ENCODE results near the gene IL12RB2. TPM values are rescaled to one million over a fixed set of nuclear protein-coding genes. Genes with fewer than 3 reads are reported as not detected.
"Not testable (repeated sequence)": the region's sequence is repeated elsewhere in the genome, so short reads cannot be mapped to it uniquely, and the experiment has no call there.

The IL12RB2 gene
- total RNA-seq, 1 donor, result 1.3 TPM

- H3K4me3 ChIP-seq (ENCODE audit: low read length), result no peak overlapping the region
- H3K27me3 ChIP-seq (ENCODE audit: insufficient read depth, low read length), result no peaks in the 10 kb centered on the region
- no peaks in the 10 kb centered on the region for H3K9me3 ChIP-seq (ENCODE audit: low read depth, low read length)
- no peaks in the 10 kb centered on the region for H3K4me1 ChIP-seq (ENCODE audit: insufficient read depth, low read length)
These were observed 85.6 kb downstream of the IL12RB2 start for GRCh38 chr1:67393240-67393639.

- Histone ChIP-seq H3K27me3 (ENCODE audit: insufficient read depth, low read length) (no peaks in the 10 kb centered on the region), H3K9me3 (ENCODE audit: low read depth, low read length) (no peaks in the 10 kb centered on the region), H3K4me3 (ENCODE audit: low read length) (no peak overlapping the region), H3K4me1 (ENCODE audit: insufficient read depth, low read length) (no peaks in the 10 kb centered on the region)
These were observed 86.1 kb downstream of the IL12RB2 start for GRCh38 chr1:67393737-67394136.

- no peaks in the 10 kb centered on the region for H3K27me3 ChIP-seq (ENCODE audit: insufficient read depth, low read length)
These were observed 86.9 kb downstream of the IL12RB2 start for GRCh38 chr1:67394548-67394947.

DNA sequence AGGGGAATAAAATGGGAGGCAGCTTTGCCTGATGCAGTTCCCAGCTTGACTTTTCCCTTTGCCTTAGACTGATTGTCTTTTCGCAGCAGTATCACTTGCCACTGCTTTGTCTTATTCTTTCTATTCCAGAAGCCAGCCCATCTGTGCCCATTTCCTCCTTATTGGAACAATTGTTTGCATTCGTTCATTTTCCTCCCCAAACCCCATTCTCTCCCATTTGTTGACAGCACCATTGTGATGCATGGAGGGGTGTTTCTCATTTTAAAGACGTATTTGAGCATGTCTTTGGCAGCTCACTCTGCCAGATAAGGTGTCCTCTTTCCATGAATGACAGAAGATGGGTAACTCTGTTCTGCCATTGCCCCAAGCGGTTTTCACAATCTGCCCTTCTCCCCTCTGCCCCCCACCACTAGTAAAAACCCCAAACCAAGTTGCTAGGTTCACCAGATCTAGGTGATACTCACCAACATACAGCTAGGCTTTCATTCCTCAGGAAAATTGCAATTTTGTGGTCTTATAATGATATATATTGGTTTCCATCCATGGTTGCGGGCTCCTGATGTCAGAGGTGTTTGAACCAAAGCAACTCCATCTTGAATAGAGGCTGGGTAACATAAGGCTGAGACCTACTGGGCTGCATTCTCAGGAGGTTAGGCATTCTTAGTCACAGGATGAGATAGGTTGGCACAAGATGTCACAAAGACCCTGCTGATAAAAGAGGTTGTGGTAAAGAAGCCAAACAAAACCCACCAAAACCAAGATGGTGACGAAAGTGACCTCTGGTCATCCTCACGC is 91.7 kb downstream of the IL12RB2 start:
- Histone ChIP-seq H3K4me1 (ENCODE audit: insufficient read depth, low read length) (no peaks in the 10 kb centered on the region), H3K4me3 (ENCODE audit: low read length) (no peak overlapping the region), H3K27me3 (ENCODE audit: insufficient read depth, low read length) (no peaks in the 10 kb centered on the region), H3K9me3 (ENCODE audit: low read depth, low read length) (no peaks in the 10 kb centered on the region)

More at GRCh38 chr1:67394548-67394947, 86.9 kb downstream of the IL12RB2 start:
- no peak overlapping the region for H3K4me3 ChIP-seq (ENCODE audit: low read length)
- no peaks in the 10 kb centered on the region for H3K4me1 ChIP-seq (ENCODE audit: insufficient read depth, low read length)
- no peaks in the 10 kb centered on the region for H3K9me3 ChIP-seq (ENCODE audit: low read depth, low read length)

DNA sequence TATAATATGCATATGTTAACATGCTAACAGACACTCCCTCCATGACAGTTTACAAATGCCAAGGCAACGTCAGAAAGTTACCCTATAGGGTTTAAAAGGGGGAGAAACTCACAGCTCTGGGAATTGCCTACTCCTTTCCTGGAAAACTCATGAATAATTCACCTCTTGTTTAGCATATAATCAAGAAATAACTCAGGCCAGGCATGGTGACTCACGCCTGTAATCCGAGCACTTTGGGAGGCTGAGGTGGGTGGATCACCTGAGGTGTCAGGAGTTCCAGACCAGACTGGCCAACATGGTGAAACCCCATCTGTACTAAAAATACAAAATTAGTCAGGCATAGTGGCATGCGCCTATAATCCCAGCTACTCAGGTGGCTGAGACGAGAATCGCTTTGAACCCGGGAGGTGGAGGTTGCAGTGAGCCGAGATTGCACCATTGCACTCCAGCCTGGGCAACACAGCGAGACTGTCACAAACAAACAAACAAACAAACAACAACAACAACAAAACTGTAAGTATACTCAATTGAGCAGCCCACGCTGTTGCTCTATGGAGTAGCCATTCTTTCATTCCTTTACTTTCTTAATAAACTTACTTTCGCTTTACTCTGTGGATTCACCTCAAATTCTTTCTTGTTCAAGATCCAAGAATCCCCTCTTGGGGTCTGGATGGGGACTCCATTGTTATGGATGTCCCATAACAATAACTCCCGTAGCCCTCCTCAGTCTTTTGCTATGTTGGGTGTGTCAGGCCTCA is 92.5 kb downstream of the IL12RB2 start:
- not testable (repeated sequence) for H3K4me3 ChIP-seq (ENCODE audit: low read length); H3K4me1 ChIP-seq (ENCODE audit: insufficient read depth, low read length); H3K9me3 ChIP-seq (ENCODE audit: low read depth, low read length); H3K27me3 ChIP-seq (ENCODE audit: insufficient read depth, low read length)

DNA sequence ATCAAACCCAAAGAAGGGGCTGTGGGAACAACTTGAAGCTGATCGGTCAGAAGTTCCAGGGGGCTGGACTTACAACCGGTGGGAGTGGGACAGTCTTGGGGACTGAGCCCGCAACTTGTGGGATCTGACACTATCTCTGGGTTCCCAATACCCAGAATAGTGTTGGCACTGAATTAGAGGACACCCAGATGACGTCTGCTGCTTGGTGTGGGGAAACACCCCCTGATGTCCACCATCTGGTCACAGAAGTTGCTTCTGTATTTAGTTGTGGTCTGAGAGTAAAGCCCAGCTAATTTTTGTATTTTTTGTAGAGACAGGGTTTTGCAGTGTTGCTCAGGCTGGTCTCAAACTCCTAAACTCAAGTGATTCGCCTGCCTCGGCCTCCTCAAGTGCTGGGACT is 93.8 kb downstream of the IL12RB2 start:
- no peaks in the 10 kb centered on the region for H3K9me3 ChIP-seq (ENCODE audit: low read depth, low read length)
- H3K4me3 ChIP-seq (ENCODE audit: low read length), result no peak overlapping the region
- H3K27me3 ChIP-seq (ENCODE audit: insufficient read depth, low read length), result no peaks in the 10 kb centered on the region
- no peaks in the 10 kb centered on the region for H3K4me1 ChIP-seq (ENCODE audit: insufficient read depth, low read length)

GRCh38 chr1:67404212-67404620 is 96.5 kb downstream of the IL12RB2 start:
- Histone ChIP-seq H3K27me3 (ENCODE audit: insufficient read depth, low read length) (no peaks in the 10 kb centered on the region), H3K4me3 (ENCODE audit: low read length) (no peak overlapping the region), H3K9me3 (ENCODE audit: low read depth, low read length) (no peaks in the 10 kb centered on the region), H3K4me1 (ENCODE audit: insufficient read depth, low read length) (no peaks in the 10 kb centered on the region)

DNA sequence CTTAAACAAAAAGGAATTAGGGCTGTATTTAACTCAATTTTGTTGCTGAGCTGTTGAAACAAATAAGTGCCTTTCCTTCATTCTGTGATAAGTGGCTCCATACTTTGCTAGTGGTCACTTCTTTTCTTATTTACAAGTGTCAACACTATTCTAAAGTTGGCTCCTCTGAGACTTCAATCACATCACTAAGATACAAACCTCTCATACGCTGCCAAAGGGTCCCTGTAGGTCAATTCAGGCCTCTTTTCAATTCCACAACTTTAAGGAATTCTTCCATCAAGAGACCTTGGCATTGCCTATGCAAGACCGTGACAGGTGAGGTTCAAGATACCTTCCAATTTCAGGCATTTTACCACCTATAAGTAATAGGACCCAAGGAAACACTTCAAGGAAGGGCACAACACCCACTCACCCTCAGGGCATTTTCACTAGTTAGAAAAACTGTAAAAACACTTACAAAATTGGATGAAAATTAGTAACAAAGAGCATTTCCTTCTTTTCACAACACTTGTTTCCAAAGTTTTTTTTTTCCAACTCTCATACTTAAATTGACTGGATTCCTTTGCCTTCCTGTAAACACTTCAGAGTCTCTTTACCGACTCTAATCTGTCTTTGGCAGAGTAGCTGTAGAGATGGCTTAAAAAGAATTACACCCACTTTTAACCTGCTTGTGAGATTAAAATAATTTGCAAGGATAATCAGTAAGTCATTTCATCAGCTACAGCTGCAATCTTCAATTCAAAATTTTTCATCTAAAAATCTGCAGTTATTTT is 98.0 kb downstream of the IL12RB2 start:
- Histone ChIP-seq H3K4me3 (ENCODE audit: low read length) (no peak overlapping the region), H3K27me3 (ENCODE audit: insufficient read depth, low read length) (no peaks in the 10 kb centered on the region), H3K4me1 (ENCODE audit: insufficient read depth, low read length) (no peaks in the 10 kb centered on the region), H3K9me3 (ENCODE audit: low read depth, low read length) (no peaks in the 10 kb centered on the region)

DNA sequence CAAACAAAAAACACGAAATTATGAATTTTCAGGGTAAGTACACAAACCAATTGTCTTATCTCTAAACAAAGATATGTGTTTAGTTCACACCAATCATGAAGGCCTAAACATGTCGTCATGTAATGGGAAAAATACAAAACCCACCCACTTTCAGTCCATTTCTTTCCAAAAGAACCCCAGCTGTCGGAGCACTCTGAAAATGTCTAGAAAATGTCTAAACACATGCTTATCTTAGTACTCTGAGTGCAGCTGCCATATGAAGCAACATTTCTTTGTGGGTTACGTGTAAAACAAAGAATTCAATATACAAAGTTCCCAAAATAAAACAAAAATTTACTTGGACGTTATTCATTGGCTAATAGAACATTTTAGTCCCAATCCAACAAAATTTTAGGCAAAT is 99.8 kb downstream of the IL12RB2 start:
- Histone ChIP-seq H3K27me3 (ENCODE audit: insufficient read depth, low read length) (no peaks in the 10 kb centered on the region), H3K4me3 (ENCODE audit: low read length) (no peak overlapping the region), H3K4me1 (ENCODE audit: insufficient read depth, low read length) (no peaks in the 10 kb centered on the region), H3K9me3 (ENCODE audit: low read depth, low read length) (no peaks in the 10 kb centered on the region)

GRCh38 chr1:67408148-67408547 is 100.5 kb downstream of the IL12RB2 start:
- H3K4me3 ChIP-seq (ENCODE audit: low read length), result no peak overlapping the region
- H3K4me1 ChIP-seq (ENCODE audit: insufficient read depth, low read length), result no peaks in the 10 kb centered on the region
- no peaks in the 10 kb centered on the region for H3K9me3 ChIP-seq (ENCODE audit: low read depth, low read length)
- H3K27me3 ChIP-seq (ENCODE audit: insufficient read depth, low read length), result no peaks in the 10 kb centered on the region

- not testable (repeated sequence) for H3K4me1 ChIP-seq (ENCODE audit: insufficient read depth, low read length); H3K27me3 ChIP-seq (ENCODE audit: insufficient read depth, low read length); H3K4me3 ChIP-seq (ENCODE audit: low read length); H3K9me3 ChIP-seq (ENCODE audit: low read depth, low read length)
These were observed 105.4 kb downstream of the IL12RB2 start for GRCh38 chr1:67413101-67413500.

DNA sequence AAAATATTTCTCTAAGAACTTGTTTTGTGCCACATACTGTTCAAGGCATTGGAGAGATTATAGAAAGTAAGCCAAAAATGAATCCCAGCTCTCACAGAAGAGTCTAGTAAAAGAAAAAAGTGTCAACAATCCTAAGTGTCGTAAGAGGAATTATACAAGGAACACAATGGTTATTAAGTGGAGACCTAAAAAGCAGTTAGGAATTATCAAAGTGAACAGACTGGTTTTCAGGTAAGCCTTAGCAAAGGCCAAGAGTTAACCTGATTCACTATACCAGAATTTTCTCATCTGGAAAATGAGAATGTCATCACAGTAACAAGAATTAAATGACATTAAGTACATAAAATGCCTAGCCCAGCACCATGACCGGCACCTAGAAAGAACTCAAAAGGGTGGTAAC is 106.9 kb downstream of the IL12RB2 start:
- no peaks in the 10 kb centered on the region for H3K9me3 ChIP-seq (ENCODE audit: low read depth, low read length)
- H3K27me3 ChIP-seq (ENCODE audit: insufficient read depth, low read length), result no peaks in the 10 kb centered on the region
- peaks cover 4% of the 10 kb centered on the region for H3K4me1 ChIP-seq (ENCODE audit: insufficient read depth, low read length)
- H3K4me3 ChIP-seq (ENCODE audit: low read length), result no peak overlapping the region

DNA sequence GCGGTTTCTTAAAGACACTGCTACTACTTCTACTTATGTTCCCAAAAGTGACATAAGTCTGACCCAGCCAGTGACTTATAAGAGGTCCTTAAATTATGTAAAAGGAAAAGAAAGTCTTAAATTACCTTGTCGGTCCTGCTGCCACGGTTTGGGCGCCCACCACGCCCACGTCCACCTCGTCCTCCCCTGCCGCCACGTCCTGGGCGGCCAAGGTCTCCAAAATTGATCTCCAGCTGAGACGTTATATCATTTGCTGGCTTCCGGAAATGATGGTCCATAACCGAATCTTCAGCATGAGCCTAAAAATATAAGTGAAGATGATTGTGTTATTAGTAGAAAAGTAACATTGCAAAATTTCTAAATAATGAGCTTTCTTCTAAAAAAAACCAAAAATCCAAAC is 107.4 kb downstream of the IL12RB2 start:
- peaks cover 4% of the 10 kb centered on the region for H3K4me1 ChIP-seq (ENCODE audit: insufficient read depth, low read length)
- H3K27me3 ChIP-seq (ENCODE audit: insufficient read depth, low read length), result no peaks in the 10 kb centered on the region

GRCh38 chr1:67417733-67418132 is 110.1 kb downstream of the IL12RB2 start:
- not testable (repeated sequence) for H3K9me3 ChIP-seq (ENCODE audit: low read depth, low read length); H3K27me3 ChIP-seq (ENCODE audit: insufficient read depth, low read length); H3K4me1 ChIP-seq (ENCODE audit: insufficient read depth, low read length); H3K4me3 ChIP-seq (ENCODE audit: low read length)

More for the DNA sequence above, 107.4 kb downstream of the IL12RB2 start:
- Histone ChIP-seq H3K4me3 (ENCODE audit: low read length) (no peak overlapping the region), H3K9me3 (ENCODE audit: low read depth, low read length) (no peaks in the 10 kb centered on the region)

Data from mononuclear cell (primary cell).